Loucy (cell line): ENCODE data around the gene TACC2.

Experiments used
- CTCF ChIP-seq: fragments of 200-600 bp; sonication (generic); conservative IDR thresholded peaks from 2 replicates; pipeline ENCODE4 v1.5.1; 2014; ENCODE audit warnings: mild to moderate bottlenecking, antibody characterized with exemption, low read length
- EZH2phosphoT487 ChIP-seq: fragments of 200-600 bp; IDR thresholded peaks from 2 replicates; pipeline ENCODE4 v1.6.1; 2018; ENCODE audit warnings: antibody characterized with exemption, mild to moderate bottlenecking, moderate library complexity, borderline replicate concordance

GRCh38 chr10:122144199-122144598 lies 155.2 kb downstream of the TACC2 start:
- TF ChIP-seq CTCF (no peak), EZH2phosphoT487 (no peak)
